Omental fat pad (tissue), 4 donors: ENCODE results near the gene CCNB1. TPM values are rescaled to one million over a fixed set of nuclear protein-coding genes. Genes with fewer than 3 reads are reported as not detected.

Experiments used
- ATAC-seq: fragments of 150-250 bp; one replicate; pipeline ENCODE4 v1.9.1; 2016; ENCODE audit warnings: mild to moderate bottlenecking, moderate library complexity; ENCODE audit not compliant: low FRiP score
- DNase-seq: peaks from one replicate; pipeline ENCODE4 v3.0.0-alpha.2; 2019; ENCODE audit warnings: low spot score
- CTCF ChIP-seq, 3 donors: fragments of 450-650 bp; IDR thresholded peaks; one replicate each; pipeline ENCODE4 v1.5.1; 2016 to 2017; ENCODE audit warnings: antibody characterized with exemption in 3 of 3, mild to moderate bottlenecking in 3 of 3, moderate library complexity in 2 of 3
- total RNA-seq, 4 donors: library from RNA; depleted of rRNA; stranded (reverse); fragments of >200 nt; gene quantifications; one replicate each; pipeline ENCODE4 v1.1.0, GENCODE V29; 2016

CCNB1 gene
- total RNA-seq, 4 donors from 2014 or later, result 1.9 to 11.9 (median 2.7) TPM

- ATAC-seq, result no peak
- TF ChIP-seq CTCF (IDR thresholded peaks at IDR 0.05), result no peak
Observed at GRCh38 chr5:69184621-69185020, 17.7 kb downstream of the CCNB1 start.

GRCh38 chr5:69187342-69187741 is 20.4 kb downstream of the CCNB1 start:
- no peak for TF ChIP-seq CTCF (IDR thresholded peaks at IDR 0.05)
- DNase-seq (no peak), ATAC-seq (no peak)

More at GRCh38 chr5:69184621-69185020, 17.7 kb downstream of the CCNB1 start:
- DNase-seq, result no peak

DNA sequence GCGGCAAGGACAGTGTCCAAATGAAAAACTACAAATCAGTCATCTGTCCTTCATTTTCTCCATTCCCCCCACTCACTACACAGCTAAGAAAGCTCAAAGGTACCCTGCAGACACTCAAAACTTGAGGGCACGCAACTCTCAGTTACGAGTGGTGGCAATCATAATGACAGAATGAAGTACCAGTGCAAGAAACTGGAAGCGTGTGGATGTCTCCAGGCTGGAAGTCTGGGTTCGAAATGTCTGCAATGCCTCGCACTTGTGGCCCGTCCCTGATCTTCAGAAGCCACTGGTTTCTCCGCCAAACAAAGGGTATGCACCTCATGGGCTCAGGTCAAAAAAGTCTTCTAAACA is 21.8 kb downstream of the CCNB1 start:
- no peak for ATAC-seq
- no peak for TF ChIP-seq CTCF (IDR thresholded peaks at IDR 0.05)
- no peak for DNase-seq

DNA sequence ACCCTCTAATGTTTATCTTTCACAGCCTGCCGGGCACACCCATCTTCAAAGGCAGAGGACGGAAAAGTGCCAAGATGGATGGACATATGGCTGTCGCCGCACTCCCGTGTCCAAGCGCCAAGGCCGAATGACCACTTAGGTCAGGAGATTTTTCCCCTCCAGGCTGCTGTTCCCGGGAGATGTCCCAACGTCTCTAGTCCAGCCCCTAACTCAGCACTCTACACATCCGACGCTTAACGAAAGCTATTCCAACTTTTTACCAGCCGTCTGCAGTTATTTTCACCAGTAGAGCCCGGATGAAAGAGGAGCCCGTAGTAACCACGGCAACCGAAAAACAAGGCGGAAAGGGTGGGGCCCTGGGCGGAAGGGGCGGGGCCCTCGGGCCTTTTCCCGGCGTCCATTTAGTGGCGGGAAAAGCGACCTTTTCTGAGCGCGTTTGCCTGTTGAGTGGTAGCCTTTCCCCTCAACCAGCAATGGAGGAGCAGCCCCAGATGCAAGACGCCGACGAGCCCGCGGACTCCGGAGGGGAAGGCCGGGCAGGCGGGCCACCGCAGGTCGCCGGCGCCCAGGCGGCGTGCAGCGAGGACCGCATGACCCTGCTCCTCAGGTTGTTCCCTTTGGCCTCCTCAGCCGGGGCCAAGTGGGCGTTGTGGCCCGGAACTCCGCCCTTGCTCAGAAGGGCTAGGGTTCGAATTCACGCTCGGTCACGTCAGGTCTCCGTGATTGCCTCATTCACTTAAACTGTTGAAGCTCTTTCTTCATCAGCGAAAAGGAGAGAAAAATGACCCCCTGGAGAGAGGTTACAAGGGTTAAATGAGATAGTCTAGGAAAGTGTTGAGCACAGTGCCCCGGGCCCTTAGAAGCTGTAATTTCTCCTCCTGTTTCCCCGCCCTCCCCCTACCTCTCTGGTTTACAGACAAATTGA is 22.5 kb downstream of the CCNB1 start, which contains the start of gene CENPH:
CENPH (plus strand) TSS at position 422 of the 925 bp plus-strand sequence; CDS start at position 474, 52 bp downstream.
- DNase-seq (peak; percentile 74), ATAC-seq (peak; percentile 98)
- TF ChIP-seq CTCF (IDR thresholded peaks at IDR 0.05), result no peak

- ATAC-seq, result no peak
- DNase-seq, result no peak
- TF ChIP-seq CTCF (IDR thresholded peaks at IDR 0.05), result no peak
Observed at GRCh38 chr5:69202497-69202896, 35.5 kb downstream of the CCNB1 start.

DNA sequence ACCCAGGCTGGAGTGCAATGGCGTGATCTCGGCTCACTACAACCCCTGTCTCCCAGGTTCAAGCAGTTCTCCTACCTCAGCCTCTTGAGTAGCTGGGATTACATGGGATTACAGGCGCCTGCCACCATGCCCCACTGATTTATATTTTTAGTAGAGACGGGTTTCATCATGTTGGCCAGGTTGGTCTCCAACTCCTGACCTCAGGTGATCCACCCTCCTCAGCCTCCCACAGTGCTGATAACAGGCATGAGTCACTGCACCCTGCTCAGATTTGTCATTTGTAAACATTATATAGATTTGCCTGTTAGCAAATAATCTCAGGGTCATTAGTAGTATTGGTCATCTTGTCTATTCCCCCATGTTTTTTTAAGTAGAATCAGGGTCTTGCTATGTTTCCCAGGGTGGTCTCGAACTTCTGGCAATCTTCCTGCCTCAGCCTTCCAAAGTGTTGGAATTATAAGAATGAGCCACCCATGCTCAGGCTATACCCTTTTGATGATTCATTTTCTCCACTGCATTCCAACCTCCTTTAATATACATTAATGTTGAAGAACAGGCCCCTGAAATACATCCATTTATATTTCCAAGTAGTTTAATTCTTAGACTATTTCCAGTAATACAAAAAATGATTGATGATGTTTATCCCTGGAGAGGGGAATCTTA is 39.7 kb downstream of the CCNB1 start:
- DNase-seq (no peak), ATAC-seq (no peak)
- TF ChIP-seq CTCF (IDR thresholded peaks at IDR 0.05), result no peak
